HepG2 (cell line): ENCODE data around the gene LRRC45. TPM values are rescaled to one million over a fixed set of nuclear protein-coding genes. Genes with fewer than 3 reads are reported as not detected.

Experiments used
- DPF2 ChIP-seq: sonication (generic); formaldehyde crosslinking; IDR thresholded peaks from 2 replicates; pipeline ENCODE4 v1.4.0; 2020; ENCODE audit warnings: mild to moderate bottlenecking, low read depth, missing genetic modification reagents, borderline replicate concordance
- EZH2 ChIP-seq: conservative IDR thresholded peaks from 2 replicates; pipeline ENCODE4 v1.6.1; 2012; ENCODE audit warnings: mild to moderate bottlenecking, low read depth, low read length, moderate library complexity
- FIP1L1 ChIP-seq: fragments of 200-400 bp; formaldehyde crosslinking; IDR thresholded peaks from 2 replicates; pipeline ENCODE4 v1.6.1; 2018; ENCODE audit warnings: low read depth, mild to moderate bottlenecking, low read length, moderate library complexity, borderline replicate concordance; ENCODE audit not compliant: insufficient read depth
- STAG1 ChIP-seq: sonication (generic); formaldehyde crosslinking; IDR thresholded peaks from 2 replicates; pipeline ENCODE4 v1.4.0; 2020; ENCODE audit warnings: missing genetic modification reagents
- TSC22D2 ChIP-seq: sonication (generic); formaldehyde crosslinking; IDR thresholded peaks from 2 replicates; pipeline ENCODE4 v1.5.1; 2020; ENCODE audit warnings: missing genetic modification reagents, mild to moderate bottlenecking, borderline replicate concordance
- ZNF12 ChIP-seq: sonication (generic); formaldehyde crosslinking; IDR thresholded peaks from 2 replicates; pipeline ENCODE4 v1.5.0; 2020; ENCODE audit warnings: missing genetic modification reagents
- ZNF264 ChIP-seq: sonication (generic); formaldehyde crosslinking; IDR thresholded peaks from 2 replicates; pipeline ENCODE4 v1.4.0; 2020; ENCODE audit warnings: missing genetic modification reagents
- ZNF598 ChIP-seq: sonication (generic); formaldehyde crosslinking; IDR thresholded peaks from 2 replicates; pipeline ENCODE4 v1.5.1; 2020; ENCODE audit warnings: mild to moderate bottlenecking, missing genetic modification reagents, borderline replicate concordance
- polyA plus RNA-seq, 8 experiments: library from polyadenylated mRNA; depleted of rRNA in 3 of 8; stranded (reverse) in 7 of 8; unstranded in 1 of 8; fragments of >200 nt; fragmentation: Illumina TruSeq in 4 of 8; extraction: Trizol in 4 of 8; gene quantifications; 2 replicates each; pipeline versions ENCODE4 v1.2.1 to v1.2.3, GENCODE V29; 2011 to 2016; ENCODE audit warnings: low read depth in 4 of 8, missing spikeins in 1 of 8, mixed read lengths in 1 of 8; ENCODE audit not compliant: insufficient read depth in 1 of 8
- total RNA-seq, 5 experiments: library from RNA; depleted of rRNA; stranded (reverse); fragments of >200 nt; fragmentation: Illumina TruSeq; extraction: Trizol; gene quantifications; 2 replicates each; pipeline ENCODE4 v1.2.3, GENCODE V29; 2016; ENCODE audit warnings: low read depth in 1 of 5
- TF ChIP-seq, protein P1 (sequence below): sonication (generic); formaldehyde crosslinking; IDR thresholded peaks from 2 replicates; pipeline ENCODE4 v1.8.0; 2022; ENCODE audit warnings: missing genetic modification reagents, mild to moderate bottlenecking, moderate library complexity, borderline replicate concordance
- TF ChIP-seq, protein P2 (sequence below): IDR thresholded peaks from 2 replicates; pipeline ENCODE4 v1.6.1; 2016; ENCODE audit warnings: mild to moderate bottlenecking
- TF ChIP-seq, protein P3 (sequence below): sonication (generic); formaldehyde crosslinking; IDR thresholded peaks from 2 replicates; pipeline ENCODE4 v1.4.0; 2020; ENCODE audit warnings: missing genetic modification reagents
- TF ChIP-seq, protein P4 (sequence below): sonication (generic); formaldehyde crosslinking; IDR thresholded peaks from 2 replicates; pipeline ENCODE4 v1.4.0; 2020; ENCODE audit warnings: mild to moderate bottlenecking, missing genetic modification reagents
- TF ChIP-seq, protein P5 (sequence below): IDR thresholded peaks from 2 replicates; pipeline ENCODE4 v1.6.1; 2016; ENCODE audit warnings: low read depth
- TF ChIP-seq, protein P6 (sequence below): sonication (generic); formaldehyde crosslinking; IDR thresholded peaks from 2 replicates; pipeline ENCODE4 v1.8.0; 2022; ENCODE audit warnings: mild to moderate bottlenecking, missing genetic modification reagents, moderate library complexity
- TF ChIP-seq, protein P7 (sequence below): sonication (generic); formaldehyde crosslinking; conservative IDR thresholded peaks from 2 replicates; pipeline ENCODE4 v1.4.0; 2020; ENCODE audit warnings: missing genetic modification reagents

Gene LRRC45
- total and polyA plus RNA-seq, 2 of the 13 experiments (the other 11 are each of a cell fraction or from before 2014, with no cell fraction given) = 11.6 to 48.1 TPM

DNA sequence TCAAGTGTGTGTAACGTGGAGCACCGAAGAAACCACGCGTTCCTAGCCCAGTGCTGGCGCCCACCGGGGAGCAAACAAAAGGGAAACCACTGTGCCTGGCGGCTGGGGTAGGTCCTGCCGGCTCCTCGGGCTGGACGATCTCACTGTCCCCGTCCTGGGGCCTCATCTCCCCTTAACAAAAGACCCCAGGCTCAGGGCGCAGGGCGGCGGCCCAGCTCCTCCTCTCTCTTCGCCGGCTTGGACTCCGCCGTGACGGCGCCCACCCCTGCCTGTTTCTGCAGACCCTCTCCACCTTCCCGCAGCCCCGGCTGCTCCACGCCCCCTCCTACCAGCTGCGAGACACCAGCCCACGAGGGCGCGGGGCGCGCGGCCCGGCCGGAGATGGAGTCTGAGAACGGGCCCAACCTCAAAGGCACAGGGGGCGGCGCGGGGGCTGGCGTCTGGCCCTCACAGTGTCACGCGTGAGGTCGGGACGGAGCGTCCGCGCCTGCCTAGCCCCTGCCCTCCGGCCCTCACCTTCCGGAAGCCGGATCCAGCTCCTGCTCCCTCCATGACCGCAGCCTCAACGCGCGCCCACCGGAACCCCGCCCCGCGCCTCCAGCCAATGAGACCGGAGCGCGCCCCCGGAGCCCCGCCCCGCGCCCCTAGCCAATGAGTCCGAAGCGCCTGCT lies 660 bp upstream of the LRRC45 start, which contains the start of gene CENPX (continued):
- TF ChIP-seq FIP1L1 = no peak
- TF ChIP-seq, protein P1, sequence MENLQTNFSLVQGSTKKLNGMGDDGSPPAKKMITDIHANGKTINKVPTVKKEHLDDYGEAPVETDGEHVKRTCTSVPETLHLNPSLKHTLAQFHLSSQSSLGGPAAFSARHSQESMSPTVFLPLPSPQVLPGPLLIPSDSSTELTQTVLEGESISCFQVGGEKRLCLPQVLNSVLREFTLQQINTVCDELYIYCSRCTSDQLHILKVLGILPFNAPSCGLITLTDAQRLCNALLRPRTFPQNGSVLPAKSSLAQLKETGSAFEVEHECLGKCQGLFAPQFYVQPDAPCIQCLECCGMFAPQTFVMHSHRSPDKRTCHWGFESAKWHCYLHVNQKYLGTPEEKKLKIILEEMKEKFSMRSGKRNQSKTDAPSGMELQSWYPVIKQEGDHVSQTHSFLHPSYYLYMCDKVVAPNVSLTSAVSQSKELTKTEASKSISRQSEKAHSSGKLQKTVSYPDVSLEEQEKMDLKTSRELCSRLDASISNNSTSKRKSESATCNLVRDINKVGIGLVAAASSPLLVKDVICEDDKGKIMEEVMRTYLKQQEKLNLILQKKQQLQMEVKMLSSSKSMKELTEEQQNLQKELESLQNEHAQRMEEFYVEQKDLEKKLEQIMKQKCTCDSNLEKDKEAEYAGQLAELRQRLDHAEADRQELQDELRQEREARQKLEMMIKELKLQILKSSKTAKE (CRISPR knock-in tag) = no peak
- TF ChIP-seq, protein P2, sequence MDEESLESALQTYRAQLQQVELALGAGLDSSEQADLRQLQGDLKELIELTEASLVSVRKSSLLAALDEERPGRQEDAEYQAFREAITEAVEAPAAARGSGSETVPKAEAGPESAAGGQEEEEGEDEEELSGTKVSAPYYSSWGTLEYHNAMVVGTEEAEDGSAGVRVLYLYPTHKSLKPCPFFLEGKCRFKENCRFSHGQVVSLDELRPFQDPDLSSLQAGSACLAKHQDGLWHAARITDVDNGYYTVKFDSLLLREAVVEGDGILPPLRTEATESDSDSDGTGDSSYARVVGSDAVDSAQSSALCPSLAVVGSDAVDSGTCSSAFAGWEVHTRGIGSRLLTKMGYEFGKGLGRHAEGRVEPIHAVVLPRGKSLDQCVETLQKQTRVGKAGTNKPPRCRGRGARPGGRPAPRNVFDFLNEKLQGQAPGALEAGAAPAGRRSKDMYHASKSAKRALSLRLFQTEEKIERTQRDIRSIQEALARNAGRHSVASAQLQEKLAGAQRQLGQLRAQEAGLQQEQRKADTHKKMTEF (CRISPR knock-in tag) = peak; percentile 56; the same call in 1 of the 2 replicates
- no peak for TF ChIP-seq STAG1 (CRISPR knock-in tag)
- TF ChIP-seq, protein P3, sequence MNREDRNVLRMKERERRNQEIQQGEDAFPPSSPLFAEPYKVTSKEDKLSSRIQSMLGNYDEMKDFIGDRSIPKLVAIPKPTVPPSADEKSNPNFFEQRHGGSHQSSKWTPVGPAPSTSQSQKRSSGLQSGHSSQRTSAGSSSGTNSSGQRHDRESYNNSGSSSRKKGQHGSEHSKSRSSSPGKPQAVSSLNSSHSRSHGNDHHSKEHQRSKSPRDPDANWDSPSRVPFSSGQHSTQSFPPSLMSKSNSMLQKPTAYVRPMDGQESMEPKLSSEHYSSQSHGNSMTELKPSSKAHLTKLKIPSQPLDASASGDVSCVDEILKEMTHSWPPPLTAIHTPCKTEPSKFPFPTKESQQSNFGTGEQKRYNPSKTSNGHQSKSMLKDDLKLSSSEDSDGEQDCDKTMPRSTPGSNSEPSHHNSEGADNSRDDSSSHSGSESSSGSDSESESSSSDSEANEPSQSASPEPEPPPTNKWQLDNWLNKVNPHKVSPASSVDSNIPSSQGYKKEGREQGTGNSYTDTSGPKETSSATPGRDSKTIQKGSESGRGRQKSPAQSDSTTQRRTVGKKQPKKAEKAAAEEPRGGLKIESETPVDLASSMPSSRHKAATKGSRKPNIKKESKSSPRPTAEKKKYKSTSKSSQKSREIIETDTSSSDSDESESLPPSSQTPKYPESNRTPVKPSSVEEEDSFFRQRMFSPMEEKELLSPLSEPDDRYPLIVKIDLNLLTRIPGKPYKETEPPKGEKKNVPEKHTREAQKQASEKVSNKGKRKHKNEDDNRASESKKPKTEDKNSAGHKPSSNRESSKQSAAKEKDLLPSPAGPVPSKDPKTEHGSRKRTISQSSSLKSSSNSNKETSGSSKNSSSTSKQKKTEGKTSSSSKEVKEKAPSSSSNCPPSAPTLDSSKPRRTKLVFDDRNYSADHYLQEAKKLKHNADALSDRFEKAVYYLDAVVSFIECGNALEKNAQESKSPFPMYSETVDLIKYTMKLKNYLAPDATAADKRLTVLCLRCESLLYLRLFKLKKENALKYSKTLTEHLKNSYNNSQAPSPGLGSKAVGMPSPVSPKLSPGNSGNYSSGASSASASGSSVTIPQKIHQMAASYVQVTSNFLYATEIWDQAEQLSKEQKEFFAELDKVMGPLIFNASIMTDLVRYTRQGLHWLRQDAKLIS (CRISPR knock-in tag) = no peak
- no peak for TF ChIP-seq ZNF264
- TF ChIP-seq DPF2 (CRISPR knock-in tag) = no peak
- no peak for TF ChIP-seq TSC22D2 (CRISPR knock-in tag)
- TF ChIP-seq, protein P4, sequence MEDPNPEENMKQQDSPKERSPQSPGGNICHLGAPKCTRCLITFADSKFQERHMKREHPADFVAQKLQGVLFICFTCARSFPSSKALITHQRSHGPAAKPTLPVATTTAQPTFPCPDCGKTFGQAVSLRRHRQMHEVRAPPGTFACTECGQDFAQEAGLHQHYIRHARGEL (CRISPR knock-in tag) = 0 out of 2 replicates have a peak, but pooled peaks have one; percentile 62
- TF ChIP-seq, protein P5, sequence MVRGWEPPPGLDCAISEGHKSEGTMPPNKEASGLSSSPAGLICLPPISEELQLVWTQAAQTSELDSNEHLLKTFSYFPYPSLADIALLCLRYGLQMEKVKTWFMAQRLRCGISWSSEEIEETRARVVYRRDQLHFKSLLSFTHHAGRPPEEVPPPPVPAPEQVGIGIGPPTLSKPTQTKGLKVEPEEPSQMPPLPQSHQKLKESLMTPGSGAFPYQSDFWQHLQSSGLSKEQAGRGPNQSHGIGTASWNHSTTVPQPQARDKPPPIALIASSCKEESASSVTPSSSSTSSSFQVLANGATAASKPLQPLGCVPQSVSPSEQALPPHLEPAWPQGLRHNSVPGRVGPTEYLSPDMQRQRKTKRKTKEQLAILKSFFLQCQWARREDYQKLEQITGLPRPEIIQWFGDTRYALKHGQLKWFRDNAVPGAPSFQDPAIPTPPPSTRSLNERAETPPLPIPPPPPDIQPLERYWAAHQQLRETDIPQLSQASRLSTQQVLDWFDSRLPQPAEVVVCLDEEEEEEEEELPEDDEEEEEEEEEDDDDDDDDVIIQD (CRISPR knock-in tag) = no peak
- TF ChIP-seq ZNF598 (CRISPR knock-in tag) = 0 out of 2 replicates have a peak, but pooled peaks have one; percentile 6
- TF ChIP-seq, protein P6, sequence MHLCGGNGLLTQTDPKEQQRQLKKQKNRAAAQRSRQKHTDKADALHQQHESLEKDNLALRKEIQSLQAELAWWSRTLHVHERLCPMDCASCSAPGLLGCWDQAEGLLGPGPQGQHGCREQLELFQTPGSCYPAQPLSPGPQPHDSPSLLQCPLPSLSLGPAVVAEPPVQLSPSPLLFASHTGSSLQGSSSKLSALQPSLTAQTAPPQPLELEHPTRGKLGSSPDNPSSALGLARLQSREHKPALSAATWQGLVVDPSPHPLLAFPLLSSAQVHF (CRISPR knock-in tag) = peak; percentile 68; the same call in 1 of the 2 replicates
- peak; percentile 67; the same call in 1 of the 2 replicates for TF ChIP-seq ZNF12
- TF ChIP-seq EZH2 = no peak
- TF ChIP-seq, protein P7, sequence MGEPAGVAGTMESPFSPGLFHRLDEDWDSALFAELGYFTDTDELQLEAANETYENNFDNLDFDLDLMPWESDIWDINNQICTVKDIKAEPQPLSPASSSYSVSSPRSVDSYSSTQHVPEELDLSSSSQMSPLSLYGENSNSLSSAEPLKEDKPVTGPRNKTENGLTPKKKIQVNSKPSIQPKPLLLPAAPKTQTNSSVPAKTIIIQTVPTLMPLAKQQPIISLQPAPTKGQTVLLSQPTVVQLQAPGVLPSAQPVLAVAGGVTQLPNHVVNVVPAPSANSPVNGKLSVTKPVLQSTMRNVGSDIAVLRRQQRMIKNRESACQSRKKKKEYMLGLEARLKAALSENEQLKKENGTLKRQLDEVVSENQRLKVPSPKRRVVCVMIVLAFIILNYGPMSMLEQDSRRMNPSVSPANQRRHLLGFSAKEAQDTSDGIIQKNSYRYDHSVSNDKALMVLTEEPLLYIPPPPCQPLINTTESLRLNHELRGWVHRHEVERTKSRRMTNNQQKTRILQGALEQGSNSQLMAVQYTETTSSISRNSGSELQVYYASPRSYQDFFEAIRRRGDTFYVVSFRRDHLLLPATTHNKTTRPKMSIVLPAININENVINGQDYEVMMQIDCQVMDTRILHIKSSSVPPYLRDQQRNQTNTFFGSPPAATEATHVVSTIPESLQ (CRISPR knock-in tag) = no peak; the same call in 1 of the 2 replicates
